Kasumi-1 (cell line): ENCODE results near the gene TMEM8B.
A peak's percentile ranks its signal among the peaks of the same experiment; 100 is the strongest.
"Not testable (repeated sequence)": the region's sequence is repeated elsewhere in the genome, so short reads cannot be mapped to it uniquely, and the experiment has no call there.

ENCODE experiments used
- DNase-seq, 2 experiments: peaks; one replicate each; lab custom pipeline; 2025; lab: John Stamatoyannopoulos, UW

TMEM8B gene

DNA sequence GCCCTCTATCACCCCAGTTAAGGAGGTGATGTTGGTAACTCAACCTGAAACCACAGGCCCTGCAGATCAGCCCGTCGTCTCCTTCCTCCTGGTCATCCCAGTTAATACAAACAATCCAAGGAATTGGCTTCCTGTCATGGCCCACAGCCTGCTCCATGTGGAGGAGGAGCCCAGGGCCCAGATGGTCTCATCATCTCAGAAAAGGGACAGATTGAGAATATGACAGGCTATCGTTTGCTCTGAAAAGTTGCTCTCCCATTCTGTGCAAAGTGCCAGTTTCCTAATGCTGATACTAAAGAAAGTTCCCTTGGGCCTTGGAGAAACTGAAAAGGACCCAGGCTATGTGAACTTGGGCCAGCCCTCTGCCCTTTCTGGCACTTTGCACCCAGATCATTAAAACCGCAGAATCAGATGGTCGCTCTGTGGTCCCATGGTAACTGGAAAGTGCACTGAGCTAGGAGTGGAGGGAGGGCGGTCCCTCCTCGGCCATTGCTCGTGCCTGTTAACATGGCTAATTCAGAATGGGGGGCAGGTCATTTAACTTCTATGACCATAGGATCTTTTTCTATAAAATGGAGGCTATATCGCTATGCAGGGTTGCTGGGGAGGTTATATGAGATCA lies 79.6 kb downstream of the TMEM8B start:
- no peak for DNase-seq

DNA sequence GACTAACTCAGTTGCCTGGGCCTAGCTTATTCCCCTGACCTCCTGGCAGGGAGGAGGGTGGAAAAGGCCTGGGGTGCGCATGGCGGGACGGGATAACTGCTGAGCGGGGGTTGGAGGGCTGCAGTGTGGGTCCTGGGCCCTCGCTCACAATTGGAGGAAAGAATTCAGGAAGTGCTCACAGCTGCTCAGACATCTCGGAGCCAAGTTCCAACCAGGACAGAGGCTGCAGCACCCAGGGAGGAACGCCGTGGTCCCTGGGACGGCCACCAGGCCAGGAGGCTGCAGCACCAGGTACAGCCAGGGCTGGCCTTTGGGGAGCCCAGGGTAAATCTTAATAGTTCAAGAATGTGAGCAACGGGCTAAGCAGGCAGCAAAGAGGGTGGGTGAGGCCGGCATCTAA lies 80.2 kb downstream of the TMEM8B start, which contains the start of gene SPAAR:
Gene SPAAR (plus strand): TSS at position 217 of the 400 bp plus-strand sequence. CDS start 974 bp downstream, outside the sequence.
- no peak for DNase-seq

DNA sequence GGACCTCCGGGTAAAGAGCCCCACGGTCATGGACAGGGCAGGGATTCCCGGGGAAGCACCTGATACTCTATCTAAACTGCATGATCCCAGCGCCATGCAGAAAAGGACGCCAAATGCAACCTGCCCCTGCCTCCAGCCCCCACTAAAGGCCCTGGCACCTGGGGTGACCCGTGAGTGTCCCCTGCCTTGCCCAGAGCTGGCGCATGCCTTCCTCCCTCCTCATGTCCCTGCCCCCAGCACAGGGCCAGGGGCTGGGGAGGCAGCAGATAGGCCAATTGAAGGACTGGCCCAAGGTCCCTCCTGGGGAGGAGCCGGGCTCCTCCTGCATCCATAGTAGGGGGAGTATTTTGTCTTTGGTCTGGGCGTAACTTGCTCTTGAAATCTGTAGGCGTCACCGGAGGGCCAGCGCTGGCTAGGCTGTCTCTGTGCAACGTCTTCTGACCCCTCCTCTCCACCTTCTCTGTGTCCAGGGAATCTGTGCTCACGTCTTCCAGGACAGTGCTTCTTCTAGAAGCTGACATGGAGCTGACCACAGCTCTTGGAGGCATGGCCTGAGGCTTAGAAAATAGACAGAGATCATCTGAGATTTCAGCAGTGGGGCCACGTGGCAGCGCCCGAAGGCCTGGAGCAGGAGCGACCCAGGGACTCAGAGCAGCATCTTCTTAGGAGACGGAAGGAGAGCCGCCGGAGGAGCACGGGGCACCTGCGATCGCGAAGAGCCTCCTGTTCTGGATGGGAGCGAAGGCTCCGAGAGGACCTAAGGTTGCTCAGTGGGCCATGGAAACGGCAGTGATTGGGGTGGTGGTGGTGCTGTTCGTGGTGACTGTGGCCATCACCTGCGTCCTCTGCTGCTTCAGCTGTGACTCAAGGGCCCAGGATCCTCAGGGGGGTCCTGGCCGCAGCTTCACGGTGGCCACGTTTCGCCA lies 80.9 kb downstream of the TMEM8B start:
- DNase-seq: no peak

DNA sequence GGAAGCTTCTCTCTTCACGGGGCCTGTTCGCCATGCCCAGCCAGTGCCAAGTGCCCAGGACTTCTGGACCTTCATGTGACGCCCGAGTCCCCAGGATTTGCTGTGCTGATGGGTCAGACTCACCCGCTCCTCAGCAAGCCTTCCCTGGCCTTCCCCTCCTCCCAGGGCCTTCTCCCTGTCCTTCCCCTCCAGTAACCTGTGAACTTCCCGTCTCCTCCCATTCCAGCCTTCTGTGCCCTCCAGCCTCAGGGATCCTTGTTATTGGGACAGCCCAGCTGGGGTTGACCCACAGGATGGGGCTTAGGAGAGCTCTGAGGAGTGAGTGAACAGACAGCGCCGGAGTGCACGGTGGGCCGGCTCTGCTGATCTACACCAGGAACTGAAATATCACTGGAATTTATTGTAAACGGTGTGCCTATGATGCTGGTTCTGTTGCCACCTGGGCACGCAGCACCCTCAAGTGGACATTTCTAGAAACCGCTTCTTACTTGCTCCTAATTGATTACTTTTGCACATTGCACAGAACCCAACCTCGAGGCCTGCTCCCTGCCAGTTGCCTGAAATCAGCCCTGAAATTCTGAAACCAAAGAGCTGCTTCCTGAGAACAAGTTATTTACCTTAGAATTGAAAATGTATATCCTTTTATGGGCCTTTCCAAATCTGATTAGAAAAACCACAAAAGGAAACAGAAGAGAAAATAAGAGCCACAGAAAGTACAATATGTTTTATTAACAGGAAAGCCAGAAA lies 81.8 kb downstream of the TMEM8B start:
- peak; percentile 67 to 75 for DNase-seq

DNA sequence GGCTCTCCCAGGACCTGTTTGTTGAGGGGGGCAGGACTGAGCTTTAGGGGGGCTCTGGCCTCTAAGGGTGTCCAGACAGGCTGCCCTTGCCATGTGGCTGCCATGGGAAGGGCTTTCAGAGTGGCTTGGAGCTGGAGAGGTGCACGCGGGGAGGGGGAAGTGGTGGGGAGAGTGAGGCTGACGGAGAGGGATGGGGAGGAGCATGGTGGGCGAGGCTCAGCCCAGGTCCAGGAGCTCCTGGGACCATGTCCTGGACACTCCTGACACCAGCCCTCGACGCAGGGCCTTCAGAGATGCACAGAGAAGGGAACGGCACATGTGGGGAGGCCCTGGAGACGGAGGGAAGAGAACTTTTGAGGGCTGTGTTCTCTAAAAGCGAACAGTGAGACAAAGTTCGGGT lies 82.7 kb downstream of the TMEM8B start:
- no peak for DNase-seq

DNA sequence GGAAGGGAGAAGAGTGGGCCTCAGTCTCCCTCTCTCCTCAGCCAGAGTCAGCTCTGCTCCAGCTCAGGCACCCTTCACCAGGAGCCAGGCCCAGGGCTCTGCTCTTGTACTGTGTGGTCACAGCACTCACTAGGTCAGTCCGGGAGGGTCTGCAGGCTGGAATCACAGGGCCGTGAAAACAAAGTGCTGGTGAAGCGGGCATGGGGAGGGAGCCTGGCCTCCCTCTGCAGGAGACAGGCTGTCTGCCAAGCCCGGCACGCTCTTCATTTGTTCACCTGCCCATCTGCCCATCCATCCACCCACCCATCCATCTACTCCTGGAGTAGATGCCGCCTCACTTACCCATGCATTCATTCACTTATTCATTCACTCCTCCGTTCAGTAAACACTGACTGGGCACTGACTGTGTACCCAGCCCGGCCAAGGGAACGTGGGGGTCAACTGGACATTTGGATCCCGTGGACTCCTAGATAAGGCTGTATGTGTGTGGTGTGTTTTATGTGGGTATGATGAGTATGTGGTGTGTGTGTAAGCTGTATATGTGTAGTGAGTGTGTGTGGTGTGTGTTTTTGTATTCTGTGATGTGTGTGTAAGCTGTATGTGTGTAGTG lies 83.9 kb downstream of the TMEM8B start:
- no peak for DNase-seq

DNA sequence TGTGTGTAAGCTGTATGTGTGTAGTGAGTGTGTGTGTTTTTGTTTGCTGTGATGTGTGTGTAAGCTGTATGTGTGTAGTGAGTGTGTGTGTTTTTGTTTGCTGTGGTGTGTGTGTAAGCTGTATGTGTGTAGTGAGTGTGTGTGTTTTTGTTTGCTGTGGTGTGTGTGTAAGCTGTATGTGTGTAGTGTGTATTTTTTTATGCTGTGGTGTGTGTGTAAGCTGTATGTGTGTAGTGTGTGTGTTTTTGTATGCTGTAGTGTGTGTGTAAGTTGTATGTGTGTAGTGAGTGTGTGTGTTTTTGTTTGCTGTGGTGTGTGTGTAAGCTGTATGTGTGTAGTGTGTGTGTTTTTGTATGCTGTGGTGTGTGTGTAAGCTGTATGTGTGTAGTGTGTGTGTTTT lies 84.4 kb downstream of the TMEM8B start:
- not testable (repeated sequence) for DNase-seq

DNA sequence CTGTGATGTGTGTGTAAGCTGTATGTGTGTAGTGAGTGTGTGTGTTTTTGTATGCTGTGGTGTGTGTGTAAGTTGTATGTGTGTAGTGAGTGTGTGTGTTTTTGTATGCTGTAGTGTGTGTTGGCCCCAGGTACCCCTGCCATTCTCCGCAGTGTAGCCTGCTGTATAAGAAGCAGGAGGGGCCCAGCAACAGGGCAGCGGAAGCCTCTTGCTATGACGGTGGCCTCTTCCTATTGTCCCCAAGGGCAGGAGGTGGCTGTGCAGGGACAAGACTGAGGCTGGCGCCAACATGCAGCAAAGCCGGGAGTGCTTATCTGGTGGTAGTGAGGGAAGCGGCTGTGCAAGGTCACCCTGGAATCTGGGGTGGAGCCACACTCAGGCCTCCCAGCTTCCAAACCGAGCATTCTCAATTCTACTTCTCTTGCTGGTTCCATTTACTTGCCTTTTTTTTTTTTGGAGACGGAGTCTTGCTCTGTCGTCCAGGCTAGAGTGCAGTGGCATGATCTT lies 85.3 kb downstream of the TMEM8B start:
- DNase-seq: no peak
